Fibroblast of mammary gland (primary cell): ENCODE results near the gene ATF7.

ENCODE experiments used
- DNase-seq: peaks from one replicate; pipeline ENCODE4 v3.0.0-alpha.2; 2010; ENCODE audit warnings: low read depth
- H3K4me3 ChIP-seq: 2 replicates; pipeline ENCODE4 v1.5.1; 2011; ENCODE audit warnings: low read depth, mild to moderate bottlenecking, low read length, moderate library complexity; ENCODE audit not compliant: control insufficient read depth
- TF ChIP-seq, protein P1 (sequence below): conservative IDR thresholded peaks from 2 replicates; pipeline ENCODE4 v1.5.1; 2011; ENCODE audit warnings: low read depth, low read length, inconsistent platforms; ENCODE audit not compliant: control insufficient read depth, insufficient read depth

Gene ATF7

DNA sequence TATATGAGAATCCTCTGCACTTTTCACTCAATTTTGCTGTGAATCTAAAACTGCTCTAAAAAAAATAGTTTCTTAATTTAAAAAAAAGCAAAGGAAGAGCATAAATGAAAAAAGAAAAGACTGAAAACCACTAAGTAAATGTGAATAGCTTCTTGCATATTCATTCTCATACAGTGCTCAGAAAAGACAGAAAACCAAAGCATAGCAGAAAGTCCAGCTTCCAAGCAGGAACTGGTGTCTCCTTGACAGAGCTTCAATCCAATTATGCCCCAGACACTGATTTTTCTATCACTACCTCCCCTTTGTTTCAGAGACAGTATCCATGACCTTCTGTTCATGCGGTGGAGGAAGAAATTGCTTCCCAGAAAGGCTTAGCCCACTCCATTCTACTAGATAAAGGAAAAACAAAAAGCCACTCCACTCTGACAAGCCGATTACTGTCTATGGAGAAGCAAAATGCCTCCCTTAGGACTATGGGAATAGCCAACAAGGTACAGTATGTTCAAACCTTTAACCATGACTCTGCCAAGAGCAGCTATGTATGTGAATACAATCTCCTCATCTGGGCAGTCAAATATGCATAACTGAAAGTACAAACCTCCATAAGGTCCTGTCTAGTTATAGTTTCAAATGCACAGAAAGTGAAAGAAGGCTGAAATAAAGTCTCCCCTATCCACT is 40.6 kb downstream of the ATF7 start:
- TF ChIP-seq, protein P1, sequence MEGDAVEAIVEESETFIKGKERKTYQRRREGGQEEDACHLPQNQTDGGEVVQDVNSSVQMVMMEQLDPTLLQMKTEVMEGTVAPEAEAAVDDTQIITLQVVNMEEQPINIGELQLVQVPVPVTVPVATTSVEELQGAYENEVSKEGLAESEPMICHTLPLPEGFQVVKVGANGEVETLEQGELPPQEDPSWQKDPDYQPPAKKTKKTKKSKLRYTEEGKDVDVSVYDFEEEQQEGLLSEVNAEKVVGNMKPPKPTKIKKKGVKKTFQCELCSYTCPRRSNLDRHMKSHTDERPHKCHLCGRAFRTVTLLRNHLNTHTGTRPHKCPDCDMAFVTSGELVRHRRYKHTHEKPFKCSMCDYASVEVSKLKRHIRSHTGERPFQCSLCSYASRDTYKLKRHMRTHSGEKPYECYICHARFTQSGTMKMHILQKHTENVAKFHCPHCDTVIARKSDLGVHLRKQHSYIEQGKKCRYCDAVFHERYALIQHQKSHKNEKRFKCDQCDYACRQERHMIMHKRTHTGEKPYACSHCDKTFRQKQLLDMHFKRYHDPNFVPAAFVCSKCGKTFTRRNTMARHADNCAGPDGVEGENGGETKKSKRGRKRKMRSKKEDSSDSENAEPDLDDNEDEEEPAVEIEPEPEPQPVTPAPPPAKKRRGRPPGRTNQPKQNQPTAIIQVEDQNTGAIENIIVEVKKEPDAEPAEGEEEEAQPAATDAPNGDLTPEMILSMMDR, result no peak
- no peak for DNase-seq
- no peak overlapping the region for H3K4me3 ChIP-seq

DNA sequence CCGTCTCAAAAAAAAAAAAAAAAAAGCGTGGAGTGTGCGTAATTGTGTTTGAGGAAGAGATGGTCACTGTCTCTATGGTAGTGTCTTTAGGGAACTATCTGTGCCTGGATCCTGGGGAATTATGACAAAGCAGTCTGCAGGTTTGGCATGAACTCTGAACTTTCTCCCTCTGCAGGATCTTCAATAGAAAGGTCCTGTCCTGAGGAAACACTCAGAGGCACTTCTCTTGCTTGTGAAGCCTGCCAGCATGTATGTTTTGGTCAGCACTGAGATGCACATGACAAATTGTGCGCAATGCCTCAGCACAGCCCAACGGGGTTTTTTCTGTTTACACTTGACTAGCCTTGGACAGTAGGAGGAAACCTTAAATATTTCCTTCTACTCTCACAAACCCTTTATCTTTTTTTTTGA is 46.6 kb downstream of the ATF7 start:
- no peak overlapping the region for H3K4me3 ChIP-seq
- TF ChIP-seq, protein P1, result no peak
- no peak for DNase-seq

DNA sequence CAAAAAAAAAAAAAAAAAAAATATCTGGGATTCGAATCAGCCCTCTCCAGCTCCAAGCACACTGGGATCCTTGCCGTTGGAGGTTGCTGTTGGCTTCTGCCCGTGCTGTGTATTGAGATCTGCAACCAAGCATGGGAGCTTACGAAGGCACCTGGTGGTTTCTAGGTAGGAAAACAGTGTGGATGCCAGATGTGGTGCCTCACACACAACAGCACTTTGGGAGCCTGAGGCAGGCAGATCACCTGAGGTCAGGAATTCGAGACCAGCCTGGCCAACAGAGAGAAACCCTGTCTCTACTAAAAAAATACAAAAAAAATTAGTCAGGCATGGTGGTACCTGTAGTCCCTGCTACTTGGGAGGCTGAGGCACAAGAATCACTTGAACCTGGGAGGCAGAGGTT is 47.4 kb downstream of the ATF7 start:
- TF ChIP-seq, protein P1, result no peak
- no peak for DNase-seq

DNA sequence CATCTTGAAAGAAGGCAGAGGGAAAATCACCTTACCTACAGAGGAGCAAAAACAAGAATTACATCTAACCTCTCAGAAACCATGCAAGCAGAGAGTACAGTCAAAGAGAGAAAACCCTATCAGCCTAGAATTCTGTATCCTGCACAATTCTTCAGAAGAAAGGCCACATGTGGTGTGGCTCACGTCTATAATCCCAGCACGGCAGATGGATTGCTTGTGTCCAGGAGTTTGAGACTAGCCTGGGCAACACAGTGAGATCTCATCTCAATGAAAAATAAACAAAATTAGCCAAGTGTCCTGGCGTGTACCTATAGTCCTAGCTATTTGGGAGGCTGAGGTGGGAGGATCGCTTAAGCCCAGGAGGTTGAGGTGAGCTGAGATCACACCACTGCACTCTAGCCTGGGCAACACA is 48.2 kb downstream of the ATF7 start:
- TF ChIP-seq, protein P1, result no peak
- no peak overlapping the region for H3K4me3 ChIP-seq
- no peak for DNase-seq

More for the DNA sequence above, 47.4 kb downstream of the ATF7 start:
- H3K4me3 ChIP-seq, result no peak overlapping the region

DNA sequence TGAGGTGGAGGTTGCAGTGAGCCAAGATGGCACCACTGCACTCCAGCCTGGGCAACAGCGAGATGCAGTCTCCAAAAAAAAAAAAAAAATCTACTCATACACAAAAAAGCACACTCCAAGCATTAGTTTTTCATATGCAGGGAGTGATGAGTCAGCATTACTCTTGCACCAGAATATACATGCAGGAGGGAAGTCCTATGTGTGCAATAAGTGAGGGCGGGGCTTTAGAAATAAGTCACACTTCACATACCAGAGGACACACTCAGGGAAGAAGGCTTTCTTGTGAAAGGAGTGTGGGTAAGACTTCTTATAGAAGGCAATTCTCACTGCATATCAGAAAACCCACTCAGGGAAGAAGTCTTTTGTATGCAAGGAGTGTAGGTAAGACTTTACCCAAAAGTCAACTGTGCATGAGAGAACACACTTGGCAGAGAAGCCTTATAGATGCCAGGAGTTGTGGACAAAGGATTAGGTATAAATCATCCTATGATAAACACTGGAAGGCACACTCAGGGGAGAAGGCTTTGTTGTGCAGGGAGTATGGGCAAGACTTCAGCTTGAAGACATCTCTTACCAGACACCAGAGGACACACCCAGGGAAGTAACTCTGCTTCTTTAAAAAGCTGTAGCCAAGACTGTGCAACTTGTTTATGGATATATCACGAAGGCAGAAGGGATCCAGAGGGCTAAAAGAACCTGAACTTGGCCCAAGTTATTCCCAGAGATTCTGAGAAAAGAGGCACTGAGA is 50.5 kb downstream of the ATF7 start:
- H3K4me3 ChIP-seq, result no peak overlapping the region
- DNase-seq, result peak; percentile 90

DNA sequence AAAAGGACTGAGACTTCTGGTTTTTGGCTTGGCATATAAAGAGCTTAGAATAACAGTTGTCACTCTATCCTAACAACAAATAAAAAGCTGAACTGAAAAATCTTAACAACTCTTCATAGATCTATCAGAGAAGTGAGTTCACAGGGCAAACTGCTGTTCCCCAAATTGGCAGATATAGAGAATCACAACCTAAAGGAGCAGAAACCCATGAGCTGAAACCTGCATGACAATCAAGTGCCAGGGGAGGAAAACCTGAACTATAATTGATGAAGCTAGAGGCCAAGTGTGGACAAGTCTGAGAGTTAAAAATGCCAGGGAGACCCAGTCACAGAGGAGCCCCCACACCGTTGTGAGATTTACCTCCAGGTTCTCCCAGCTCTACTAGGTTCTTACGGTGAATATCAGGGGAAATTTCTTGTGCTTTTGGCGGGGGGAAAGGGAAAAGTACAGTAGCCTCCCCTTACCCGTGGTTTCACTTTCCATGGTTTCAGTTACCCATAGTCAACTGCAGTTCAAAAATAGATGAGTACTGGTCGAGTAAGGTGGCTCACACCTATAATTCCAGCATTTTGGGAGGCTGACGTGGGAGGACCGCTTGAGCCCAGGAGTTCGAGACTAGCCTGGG is 53.9 kb downstream of the ATF7 start:
- no peak for DNase-seq
- TF ChIP-seq, protein P1, result no peak
- H3K4me3 ChIP-seq, result no peak overlapping the region

More for the DNA sequence above, 50.5 kb downstream of the ATF7 start:
- TF ChIP-seq, protein P1, result no peak
